SK-N-SH treated with all-trans-retinoic acid at 6 μM for 48 hours (cell line): ENCODE results near the gene ZNF136.

ENCODE experiments used
- BACH2 ChIP-seq: fragments of 250-450 bp; sonication (Bioruptor Pico); IDR thresholded peaks from 2 replicates; pipeline ENCODE4 v1.9.0; 2021; ENCODE audit warnings: mild to moderate bottlenecking, borderline replicate concordance
- OSR1 ChIP-seq: fragments of 250-450 bp; sonication (Bioruptor Pico); IDR thresholded peaks from 2 replicates; pipeline ENCODE4 v1.8.0; 2022; ENCODE audit warnings: moderate library complexity, mild to moderate bottlenecking, inconsistent platforms
- TOX ChIP-seq: fragments of 250-450 bp; sonication (Bioruptor Pico); IDR thresholded peaks from 2 replicates; pipeline ENCODE4 v1.8.0; 2021; ENCODE audit warnings: mild to moderate bottlenecking, moderate library complexity, borderline replicate concordance
- ZC3H10 ChIP-seq: fragments of 250-450 bp; sonication (Bioruptor Pico); IDR thresholded peaks from 2 replicates; pipeline ENCODE4 v1.5.1; 2021; ENCODE audit warnings: mild to moderate bottlenecking, moderate library complexity
- ZFP3 ChIP-seq: fragments of 250-450 bp; sonication (Bioruptor Pico); IDR thresholded peaks from 2 replicates; pipeline ENCODE4 v1.5.0; 2020; ENCODE audit warnings: mild to moderate bottlenecking, moderate library complexity
- ZNF565 ChIP-seq: fragments of 450-650 bp; formaldehyde crosslinking; conservative IDR thresholded peaks from 2 replicates; pipeline ENCODE4 v1.5.0; 2020; ENCODE audit warnings: low read depth, mild to moderate bottlenecking, moderate library complexity
- ZNF70 ChIP-seq: fragments of 450-650 bp; formaldehyde crosslinking; IDR thresholded peaks from 2 replicates; pipeline ENCODE4 v1.5.0; 2020; ENCODE audit warnings: mild to moderate bottlenecking, moderate library complexity
- ZNF8 ChIP-seq: fragments of 450-650 bp; formaldehyde crosslinking; IDR thresholded peaks from 2 replicates; pipeline ENCODE4 v1.5.0; 2020; ENCODE audit warnings: mild to moderate bottlenecking, moderate library complexity
- TF ChIP-seq, protein P1 (sequence below): fragments of 250-450 bp; sonication (Bioruptor Pico); IDR thresholded peaks from 2 replicates; pipeline ENCODE4 v1.8.0; 2020; ENCODE audit warnings: mild to moderate bottlenecking, moderate library complexity, borderline replicate concordance
- TF ChIP-seq, protein P2 (sequence below): fragments of 250-450 bp; sonication (Bioruptor Pico); IDR thresholded peaks from 2 replicates; pipeline ENCODE4 v1.5.0; 2020; ENCODE audit warnings: mild to moderate bottlenecking, moderate library complexity

DNA sequence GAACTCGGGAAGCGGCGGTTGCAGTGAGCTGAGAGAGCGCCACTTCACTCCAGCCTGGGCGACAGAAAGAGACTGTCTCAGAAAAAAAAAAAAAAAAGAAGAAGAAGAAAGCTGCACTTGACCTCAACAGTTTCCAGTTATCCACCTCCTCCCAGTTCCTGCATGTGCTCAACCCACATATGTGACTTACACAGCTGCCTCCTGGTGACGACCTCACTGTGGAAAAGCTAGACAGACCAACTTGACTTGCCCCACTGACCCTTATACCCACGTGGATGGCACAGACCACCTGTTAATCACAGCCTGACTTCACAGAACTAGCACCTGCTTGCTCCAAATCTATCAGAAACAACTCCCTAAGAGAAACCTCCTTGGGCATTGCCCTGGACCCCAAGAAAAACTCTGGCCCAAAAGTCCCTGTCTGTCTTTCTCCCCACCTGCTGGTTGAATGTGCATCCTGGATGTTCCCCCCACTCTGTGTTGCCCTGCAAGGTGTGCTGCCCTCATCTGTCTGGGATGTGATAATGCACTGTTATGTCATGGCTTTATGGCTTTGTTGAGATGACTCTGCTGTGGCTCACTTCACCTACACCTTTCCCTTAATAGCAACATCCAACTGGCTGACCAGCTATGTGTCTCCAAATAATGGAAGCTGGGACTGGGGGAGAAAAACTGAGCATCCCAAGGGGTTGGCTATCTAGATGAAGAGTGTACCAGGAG is 25.5 kb upstream of the ZNF136 start:
- TF ChIP-seq ZNF565 (no peak), ZC3H10 (no peak), OSR1 (CRISPR knock-in tag) (no peak), ZNF8 (CRISPR knock-in tag) (no peak), BACH2 (CRISPR knock-in tag) (no peak), ZNF70 (CRISPR knock-in tag) (no peak), TOX (CRISPR knock-in tag) (no peak), ZFP3 (CRISPR knock-in tag) (no peak)
- TF ChIP-seq, protein P1, sequence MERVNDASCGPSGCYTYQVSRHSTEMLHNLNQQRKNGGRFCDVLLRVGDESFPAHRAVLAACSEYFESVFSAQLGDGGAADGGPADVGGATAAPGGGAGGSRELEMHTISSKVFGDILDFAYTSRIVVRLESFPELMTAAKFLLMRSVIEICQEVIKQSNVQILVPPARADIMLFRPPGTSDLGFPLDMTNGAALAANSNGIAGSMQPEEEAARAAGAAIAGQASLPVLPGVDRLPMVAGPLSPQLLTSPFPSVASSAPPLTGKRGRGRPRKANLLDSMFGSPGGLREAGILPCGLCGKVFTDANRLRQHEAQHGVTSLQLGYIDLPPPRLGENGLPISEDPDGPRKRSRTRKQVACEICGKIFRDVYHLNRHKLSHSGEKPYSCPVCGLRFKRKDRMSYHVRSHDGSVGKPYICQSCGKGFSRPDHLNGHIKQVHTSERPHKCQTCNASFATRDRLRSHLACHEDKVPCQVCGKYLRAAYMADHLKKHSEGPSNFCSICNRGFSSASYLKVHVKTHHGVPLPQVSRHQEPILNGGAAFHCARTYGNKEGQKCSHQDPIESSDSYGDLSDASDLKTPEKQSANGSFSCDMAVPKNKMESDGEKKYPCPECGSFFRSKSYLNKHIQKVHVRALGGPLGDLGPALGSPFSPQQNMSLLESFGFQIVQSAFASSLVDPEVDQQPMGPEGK (CRISPR knock-in tag) = no peak
- TF ChIP-seq, protein P2, sequence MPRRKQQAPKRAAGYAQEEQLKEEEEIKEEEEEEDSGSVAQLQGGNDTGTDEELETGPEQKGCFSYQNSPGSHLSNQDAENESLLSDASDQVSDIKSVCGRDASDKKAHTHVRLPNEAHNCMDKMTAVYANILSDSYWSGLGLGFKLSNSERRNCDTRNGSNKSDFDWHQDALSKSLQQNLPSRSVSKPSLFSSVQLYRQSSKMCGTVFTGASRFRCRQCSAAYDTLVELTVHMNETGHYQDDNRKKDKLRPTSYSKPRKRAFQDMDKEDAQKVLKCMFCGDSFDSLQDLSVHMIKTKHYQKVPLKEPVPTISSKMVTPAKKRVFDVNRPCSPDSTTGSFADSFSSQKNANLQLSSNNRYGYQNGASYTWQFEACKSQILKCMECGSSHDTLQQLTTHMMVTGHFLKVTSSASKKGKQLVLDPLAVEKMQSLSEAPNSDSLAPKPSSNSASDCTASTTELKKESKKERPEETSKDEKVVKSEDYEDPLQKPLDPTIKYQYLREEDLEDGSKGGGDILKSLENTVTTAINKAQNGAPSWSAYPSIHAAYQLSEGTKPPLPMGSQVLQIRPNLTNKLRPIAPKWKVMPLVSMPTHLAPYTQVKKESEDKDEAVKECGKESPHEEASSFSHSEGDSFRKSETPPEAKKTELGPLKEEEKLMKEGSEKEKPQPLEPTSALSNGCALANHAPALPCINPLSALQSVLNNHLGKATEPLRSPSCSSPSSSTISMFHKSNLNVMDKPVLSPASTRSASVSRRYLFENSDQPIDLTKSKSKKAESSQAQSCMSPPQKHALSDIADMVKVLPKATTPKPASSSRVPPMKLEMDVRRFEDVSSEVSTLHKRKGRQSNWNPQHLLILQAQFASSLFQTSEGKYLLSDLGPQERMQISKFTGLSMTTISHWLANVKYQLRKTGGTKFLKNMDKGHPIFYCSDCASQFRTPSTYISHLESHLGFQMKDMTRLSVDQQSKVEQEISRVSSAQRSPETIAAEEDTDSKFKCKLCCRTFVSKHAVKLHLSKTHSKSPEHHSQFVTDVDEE (CRISPR knock-in tag) = no peak
